AG04450 (cell line): ENCODE data around the gene MEF2C. TPM values are rescaled to one million over a fixed set of nuclear protein-coding genes. Genes with fewer than 3 reads are reported as not detected.

Experiments
- CTCF ChIA-PET: fragments of 300-600, 350-600 bp; formaldehyde crosslinking; extraction: SDS; loops from one replicate; lab custom pipeline; 2022; ENCODE audit warnings: antibody characterized with exemption, inconsistent platforms; lab: Charles Lee
- POLR2A ChIA-PET: fragments of 350-600 bp; formaldehyde crosslinking; extraction: SDS; loops from one replicate; lab custom pipeline; 2021; ENCODE audit warnings: antibody characterized with exemption, inconsistent platforms; lab: Yijun Ruan, JAX
- DNase-seq: peaks from one replicate; pipeline ENCODE4 v3.0.0-alpha.2; 2011; ENCODE audit warnings: low read depth, low spot score
- H3K27ac ChIP-seq: one replicate; pipeline ENCODE4 v1.5.1; 2012; ENCODE audit warnings: low read depth, low read length, control low read depth
- H3K27me3 ChIP-seq: one replicate; pipeline ENCODE4 v1.6.0; 2012; ENCODE audit warnings: low read length; ENCODE audit not compliant: control insufficient read depth, insufficient read depth
- H3K4me3 ChIP-seq: 2 replicates; pipeline ENCODE4 v1.5.1; 2011; ENCODE audit warnings: mild to moderate bottlenecking, low read depth, low read length, control low read depth
- H3K9me3 ChIP-seq: 2 replicates; pipeline ENCODE4 v1.5.1; 2012; ENCODE audit warnings: low read length; ENCODE audit not compliant: control insufficient read depth, insufficient read depth
- polyA plus RNA-seq: library from polyadenylated mRNA; depleted of rRNA; stranded (reverse); fragments of >200 nt; gene quantifications from 2 replicates; pipeline ENCODE4 v1.2.3, GENCODE V29; 2011
- TF ChIP-seq, protein P1 (sequence below): IDR thresholded peaks from 2 replicates; pipeline ENCODE4 v1.5.1; 2011; ENCODE audit warnings: low read depth, low read length, control low read depth, inconsistent platforms

MEF2C gene
- polyA plus RNA-seq, 1 experiment, result 3.9 TPM

DNA sequence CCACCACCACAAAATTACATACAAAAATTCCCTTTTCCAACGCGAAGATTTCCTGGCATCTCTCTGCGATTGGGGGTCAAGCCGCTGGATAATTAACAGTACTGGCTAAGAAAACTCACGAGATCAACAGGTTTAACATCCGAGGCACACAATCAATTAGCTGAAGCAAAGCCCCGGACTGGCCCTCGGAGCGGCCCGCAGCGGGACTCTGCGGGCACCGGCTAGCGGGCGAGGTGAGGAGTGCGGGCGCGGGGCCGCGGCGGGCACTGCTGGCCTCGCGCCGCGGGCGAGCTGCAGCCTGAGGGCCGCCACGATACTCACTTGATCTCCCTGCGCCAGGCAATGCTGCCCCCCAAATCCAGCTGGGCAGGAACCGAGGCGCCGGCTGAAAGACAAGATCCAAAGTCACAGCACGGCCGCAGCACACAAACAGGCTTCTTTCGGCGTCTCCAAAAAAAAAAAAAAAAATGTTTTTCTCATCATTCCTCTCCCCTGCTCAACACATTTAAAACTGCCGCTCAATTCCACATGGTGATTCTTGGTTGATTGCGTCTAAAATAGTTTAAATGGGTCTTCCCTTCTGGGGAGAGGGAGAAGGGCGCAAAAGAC is 210.2 kb downstream of the MEF2C start:
- ChIA-PET POLR2A (no interaction called here), CTCF (interaction anchor here (1.0 to 1.2 kb wide), 2 partner anchors 9 to 19 kb away, joined by 3 read pairs; no protein-coding TSS in a partner anchor)
- H3K27me3 ChIP-seq, result peaks cover 82% of the 10 kb centered on the region
- no peak for DNase-seq
- H3K9me3 ChIP-seq, result no peaks in the 10 kb centered on the region; the same call in 1 of the 2 replicates
- H3K27ac ChIP-seq, result no peak overlapping the region
- TF ChIP-seq, protein P1, sequence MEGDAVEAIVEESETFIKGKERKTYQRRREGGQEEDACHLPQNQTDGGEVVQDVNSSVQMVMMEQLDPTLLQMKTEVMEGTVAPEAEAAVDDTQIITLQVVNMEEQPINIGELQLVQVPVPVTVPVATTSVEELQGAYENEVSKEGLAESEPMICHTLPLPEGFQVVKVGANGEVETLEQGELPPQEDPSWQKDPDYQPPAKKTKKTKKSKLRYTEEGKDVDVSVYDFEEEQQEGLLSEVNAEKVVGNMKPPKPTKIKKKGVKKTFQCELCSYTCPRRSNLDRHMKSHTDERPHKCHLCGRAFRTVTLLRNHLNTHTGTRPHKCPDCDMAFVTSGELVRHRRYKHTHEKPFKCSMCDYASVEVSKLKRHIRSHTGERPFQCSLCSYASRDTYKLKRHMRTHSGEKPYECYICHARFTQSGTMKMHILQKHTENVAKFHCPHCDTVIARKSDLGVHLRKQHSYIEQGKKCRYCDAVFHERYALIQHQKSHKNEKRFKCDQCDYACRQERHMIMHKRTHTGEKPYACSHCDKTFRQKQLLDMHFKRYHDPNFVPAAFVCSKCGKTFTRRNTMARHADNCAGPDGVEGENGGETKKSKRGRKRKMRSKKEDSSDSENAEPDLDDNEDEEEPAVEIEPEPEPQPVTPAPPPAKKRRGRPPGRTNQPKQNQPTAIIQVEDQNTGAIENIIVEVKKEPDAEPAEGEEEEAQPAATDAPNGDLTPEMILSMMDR, result no peak
- H3K4me3 ChIP-seq, result no peak overlapping the region

DNA sequence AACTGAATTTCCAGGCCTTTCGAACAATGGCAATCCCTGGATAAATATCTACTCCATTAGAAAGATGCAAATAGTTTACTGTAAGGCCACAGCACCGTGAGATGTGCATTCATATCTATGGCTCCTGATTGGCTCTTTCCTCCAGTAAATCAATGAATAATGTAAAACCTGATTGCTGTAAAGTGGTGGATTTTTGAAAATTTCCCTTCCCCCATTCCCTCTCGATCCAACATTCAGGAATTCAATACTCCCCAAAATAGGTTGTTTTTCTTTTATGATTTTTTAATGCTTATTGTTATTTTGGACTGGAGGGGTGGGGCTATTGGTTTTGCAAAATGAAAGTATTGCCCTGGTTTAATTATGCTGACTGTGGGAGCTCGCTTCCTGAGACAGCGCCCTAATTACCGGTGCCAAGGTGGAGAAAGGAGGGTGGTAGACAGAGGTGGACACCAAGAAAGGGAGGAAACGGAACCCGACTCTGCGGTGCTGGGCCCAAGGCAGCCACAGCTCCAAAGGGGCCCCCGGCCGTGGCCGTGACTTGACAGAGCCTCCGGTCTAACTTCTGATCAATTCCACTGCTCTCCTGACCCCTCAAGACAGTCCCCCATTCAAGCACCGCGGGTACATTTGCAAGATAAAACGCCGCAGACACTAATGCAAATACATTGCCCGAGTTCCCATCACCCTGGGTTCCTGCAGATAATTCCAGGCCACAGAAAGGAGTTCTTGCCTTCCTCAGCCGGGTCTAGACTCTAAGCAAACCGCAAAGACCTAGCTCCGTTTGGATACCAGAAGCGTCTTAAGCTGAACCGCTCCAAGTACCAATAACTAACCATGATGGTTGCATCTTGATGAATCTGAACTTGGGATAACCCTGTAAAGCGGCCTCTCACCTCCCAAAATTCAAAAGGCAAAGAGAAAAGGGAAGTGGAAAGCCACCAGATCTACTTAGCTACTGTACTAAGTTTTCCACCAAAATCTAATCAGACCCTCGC is 211.2 kb downstream of the MEF2C start:
- ChIA-PET CTCF (interaction anchor here (0.9 to 1.2 kb wide), 3 partner anchors 9 to 20 kb away, joined by 3 read pairs; no protein-coding TSS in a partner anchor), POLR2A (no interaction called here)
- TF ChIP-seq, protein P1, result no peak
- H3K27ac ChIP-seq, result no peak overlapping the region
- peaks cover 82% of the 10 kb centered on the region for H3K27me3 ChIP-seq
- H3K9me3 ChIP-seq, result peaks cover 3% of the 10 kb centered on the region; the same call in 1 of the 2 replicates
- DNase-seq, result no peak
- no peak overlapping the region for H3K4me3 ChIP-seq

DNA sequence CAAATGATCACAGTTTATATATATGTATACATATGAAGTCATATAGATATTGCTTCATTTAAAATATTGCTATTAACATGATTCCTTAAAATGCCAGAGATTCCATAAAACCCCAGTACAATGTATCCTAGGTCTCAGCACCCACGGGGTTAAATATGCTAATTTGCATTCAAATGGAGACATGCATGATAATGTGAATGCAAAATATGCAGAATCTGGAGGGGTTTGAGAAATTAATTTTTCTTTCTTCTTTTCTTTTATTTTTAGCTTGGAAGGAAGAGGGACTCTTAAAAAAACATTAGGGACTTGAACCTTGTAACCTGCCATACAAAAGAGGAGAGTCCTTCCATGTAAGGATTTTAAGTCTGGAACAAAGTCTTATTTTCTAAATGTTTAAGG is 211.9 kb downstream of the MEF2C start:
- Histone ChIP-seq H3K9me3 (peaks cover 3% of the 10 kb centered on the region; the same call in 1 of the 2 replicates), H3K27ac (no peak overlapping the region), H3K27me3 (peaks cover 84% of the 10 kb centered on the region), H3K4me3 (no peak overlapping the region)
- CTCF ChIA-PET, result no interaction called here
- no peak for DNase-seq
- TF ChIP-seq, protein P1, result no peak
- POLR2A ChIA-PET, result no interaction called here

DNA sequence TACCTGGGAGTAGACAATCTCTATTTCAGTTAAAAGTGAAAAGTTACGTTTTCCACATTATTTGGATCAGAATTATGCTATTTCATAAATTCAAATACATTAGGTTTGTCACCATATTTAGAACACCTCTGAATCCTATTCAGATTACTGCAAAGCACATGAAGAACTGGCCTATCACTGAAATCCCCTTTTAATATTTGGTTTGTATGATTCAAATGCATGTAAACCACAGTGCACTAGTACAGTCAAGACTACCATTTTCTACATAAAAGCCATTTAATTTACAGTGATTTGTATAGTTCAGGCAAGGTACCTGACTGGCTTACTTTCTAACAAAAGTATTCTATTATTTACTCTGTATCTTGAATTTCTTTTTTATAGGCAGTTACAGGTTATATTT is 212.5 kb downstream of the MEF2C start:
- Histone ChIP-seq H3K9me3 (peaks cover 3% of the 10 kb centered on the region; the same call in 1 of the 2 replicates), H3K27me3 (peaks cover 84% of the 10 kb centered on the region), H3K27ac (no peak overlapping the region), H3K4me3 (no peak overlapping the region)
- TF ChIP-seq, protein P1, result no peak
- DNase-seq, result no peak
- POLR2A ChIA-PET, result no interaction called here
- CTCF ChIA-PET, result interaction anchor here (0.5 kb wide), 1 partner anchor 529 kb away, joined by 4 read pairs; no protein-coding TSS in a partner anchor
